Gastroesophageal sphincter (tissue), 3 donors: ENCODE data around the gene TLX2.

Experiments used
- CTCF ChIP-seq, 4 experiments: fragments of 200-600 bp in 2 of 4; fragments of 450-650 bp in 2 of 4; sonication (generic) in 1 of 4; IDR thresholded peaks; one replicate each; pipeline ENCODE4 v1.5.1; 2017 to 2019; ENCODE audit warnings: antibody characterized with exemption in 4 of 4, mild to moderate bottlenecking in 2 of 4, moderate library complexity in 2 of 4
- EP300 ChIP-seq: sonication (generic); formaldehyde crosslinking; IDR thresholded peaks from one replicate; pipeline ENCODE4 v1.6.1; 2017; ENCODE audit warnings: antibody characterized with exemption, mild to moderate bottlenecking
- POLR2AphosphoS5 ChIP-seq: sonication (generic); formaldehyde crosslinking; IDR thresholded peaks from one replicate; pipeline ENCODE4 v1.6.1; 2017; ENCODE audit warnings: antibody characterized with exemption

- TF ChIP-seq POLR2AphosphoS5 = no peak
- TF ChIP-seq EP300 = no peak
- TF ChIP-seq CTCF (IDR thresholded peaks at IDR 0.05) = no peak
These were observed 14.8 kb upstream of the TLX2 start, which contains the start of gene LBX2 for GRCh38 chr2:74499267-74499939.
